ENCODE results near the gene POLE4. TPM values are rescaled to one million over a fixed set of nuclear protein-coding genes. Genes with fewer than 3 reads are reported as not detected.

Gene POLE4
- total RNA-seq, 2 donors from 2014 or later, result 17.2 to 21.9 TPM

DNA sequence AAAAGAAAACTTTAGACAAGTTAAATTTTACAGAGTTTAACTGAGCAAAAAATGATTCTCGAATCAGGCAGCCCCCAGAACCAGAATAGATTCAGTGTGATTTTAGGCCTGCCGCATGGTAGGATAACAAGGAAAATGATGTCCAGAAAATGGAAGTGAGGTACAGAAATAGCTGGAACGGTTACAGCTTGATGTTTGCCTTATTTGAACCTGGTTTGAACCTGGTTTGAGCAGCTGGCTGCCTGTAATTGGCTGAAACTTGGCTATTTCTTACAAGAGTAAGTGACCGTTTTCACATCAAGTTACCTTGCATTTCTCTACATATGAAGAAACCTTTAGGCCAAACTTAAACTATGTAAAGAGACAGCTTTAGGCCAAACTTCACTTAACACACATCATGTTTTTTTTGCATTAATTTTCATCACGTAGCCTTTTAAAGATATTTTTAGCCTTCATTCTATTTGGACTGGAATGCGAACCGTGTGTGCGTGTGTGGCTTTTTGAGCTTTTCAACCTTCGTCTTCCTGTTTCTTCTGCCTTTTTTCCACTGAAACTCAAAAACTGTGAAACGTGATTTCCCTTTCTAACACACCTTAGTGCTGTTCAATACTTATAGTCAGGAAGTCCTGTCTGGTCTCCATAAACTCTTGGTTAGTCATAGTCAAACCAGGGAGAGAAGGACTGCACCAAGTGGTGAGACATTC, 4.5 kb upstream of the POLE4 start:
- DNase-seq (ENCODE audit: low spot score), result no peak
- Histone ChIP-seq H3K9me3 (no peaks in the 10 kb centered on the region), H3K27me3 (replicated peaks; ENCODE audit: insufficient read depth) (no peaks in the 10 kb centered on the region), H3K4me3 (no peak overlapping the region), H3K36me3 (no peaks in the 10 kb centered on the region), H3K4me1 (replicated peaks) (no peaks in the 10 kb centered on the region), H3K27ac (no peak overlapping the region)
- WGBS, result 90% methylated on average over 10 of the region's 10 CpGs
- no peak for TF ChIP-seq POLR2AphosphoS5 (IDR thresholded peaks at IDR 0.05)
- TF ChIP-seq, protein P1, sequence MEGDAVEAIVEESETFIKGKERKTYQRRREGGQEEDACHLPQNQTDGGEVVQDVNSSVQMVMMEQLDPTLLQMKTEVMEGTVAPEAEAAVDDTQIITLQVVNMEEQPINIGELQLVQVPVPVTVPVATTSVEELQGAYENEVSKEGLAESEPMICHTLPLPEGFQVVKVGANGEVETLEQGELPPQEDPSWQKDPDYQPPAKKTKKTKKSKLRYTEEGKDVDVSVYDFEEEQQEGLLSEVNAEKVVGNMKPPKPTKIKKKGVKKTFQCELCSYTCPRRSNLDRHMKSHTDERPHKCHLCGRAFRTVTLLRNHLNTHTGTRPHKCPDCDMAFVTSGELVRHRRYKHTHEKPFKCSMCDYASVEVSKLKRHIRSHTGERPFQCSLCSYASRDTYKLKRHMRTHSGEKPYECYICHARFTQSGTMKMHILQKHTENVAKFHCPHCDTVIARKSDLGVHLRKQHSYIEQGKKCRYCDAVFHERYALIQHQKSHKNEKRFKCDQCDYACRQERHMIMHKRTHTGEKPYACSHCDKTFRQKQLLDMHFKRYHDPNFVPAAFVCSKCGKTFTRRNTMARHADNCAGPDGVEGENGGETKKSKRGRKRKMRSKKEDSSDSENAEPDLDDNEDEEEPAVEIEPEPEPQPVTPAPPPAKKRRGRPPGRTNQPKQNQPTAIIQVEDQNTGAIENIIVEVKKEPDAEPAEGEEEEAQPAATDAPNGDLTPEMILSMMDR (IDR thresholded peaks at IDR 0.05), result no peak
- no peak for TF ChIP-seq POLR2A (IDR thresholded peaks at IDR 0.05)
- intact Hi-C loops (cut with DNase I), result no loop called here

DNA sequence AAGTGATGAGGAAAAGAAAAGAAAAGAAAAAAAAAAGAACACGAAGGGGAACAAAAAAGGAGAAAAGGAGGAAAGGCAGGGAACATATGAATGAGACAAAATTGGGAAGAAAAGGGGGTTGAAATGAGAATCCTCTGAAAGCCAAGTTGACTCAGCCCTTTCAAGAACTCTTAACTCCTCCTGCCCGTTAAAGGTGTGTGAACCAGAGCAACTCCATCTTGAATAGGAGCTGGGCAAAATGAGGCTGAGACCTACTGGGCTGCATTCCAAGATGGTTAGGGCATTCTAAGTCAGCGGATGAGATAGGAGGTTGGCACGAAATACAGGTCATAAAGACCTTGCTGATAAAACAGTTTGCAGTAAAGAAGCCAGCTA, 4.0 kb upstream of the POLE4 start:
- no peaks in the 10 kb centered on the region for H3K27me3 ChIP-seq (replicated peaks; ENCODE audit: insufficient read depth)
- H3K9me3 ChIP-seq, result no peaks in the 10 kb centered on the region
- intact Hi-C loops (cut with DNase I), result no loop called here
- DNase-seq (ENCODE audit: low spot score), result no peak
- WGBS, result 83% methylated on average over 4 of the region's 4 CpGs
- TF ChIP-seq POLR2AphosphoS5 (IDR thresholded peaks at IDR 0.05) (no peak), POLR2A (IDR thresholded peaks at IDR 0.05) (no peak)
- no peaks in the 10 kb centered on the region for H3K4me1 ChIP-seq (replicated peaks)
- no peak overlapping the region for H3K27ac ChIP-seq
- no peak overlapping the region for H3K4me3 ChIP-seq
- no peaks in the 10 kb centered on the region for H3K36me3 ChIP-seq

DNA sequence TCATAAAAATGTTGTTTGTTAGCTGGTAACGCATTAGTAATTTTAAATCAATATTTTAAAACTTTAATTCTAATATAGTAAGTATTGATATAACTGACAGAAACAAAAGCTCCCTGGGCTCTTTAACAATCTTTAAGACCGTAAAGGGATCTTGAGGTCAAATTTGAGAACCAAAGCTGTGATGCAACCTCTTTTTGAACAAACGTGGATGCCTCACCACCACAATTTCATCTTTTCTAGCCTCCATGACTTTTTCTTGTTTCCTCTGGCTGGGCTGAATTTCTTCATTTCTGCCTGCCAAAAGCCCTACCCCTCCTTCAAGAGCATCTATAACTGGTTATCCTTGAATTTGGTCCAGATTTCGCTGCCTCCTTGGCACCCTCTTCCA, 563 bp upstream of the POLE4 start:
- TF ChIP-seq POLR2AphosphoS5 (IDR thresholded peaks at IDR 0.05) (no peak), POLR2A (IDR thresholded peaks at IDR 0.05) (no peak)
- TF ChIP-seq, protein P1 (IDR thresholded peaks at IDR 0.05), result no peak
- no peaks in the 10 kb centered on the region for H3K4me1 ChIP-seq (replicated peaks)
- H3K9me3 ChIP-seq, result no peaks in the 10 kb centered on the region
- H3K36me3 ChIP-seq, result no peaks in the 10 kb centered on the region
- H3K27me3 ChIP-seq (replicated peaks; ENCODE audit: insufficient read depth), result no peaks in the 10 kb centered on the region
- 60% methylated on average over 4 of the region's 4 CpGs for WGBS
- H3K4me3 ChIP-seq, result peak overlapping the region; percentile 58 to 68
- peak overlapping the region; percentile 84 to 92 for H3K27ac ChIP-seq
- DNase-seq (ENCODE audit: low spot score), result no peak
- intact Hi-C loops (cut with DNase I), result no loop called here

DNA sequence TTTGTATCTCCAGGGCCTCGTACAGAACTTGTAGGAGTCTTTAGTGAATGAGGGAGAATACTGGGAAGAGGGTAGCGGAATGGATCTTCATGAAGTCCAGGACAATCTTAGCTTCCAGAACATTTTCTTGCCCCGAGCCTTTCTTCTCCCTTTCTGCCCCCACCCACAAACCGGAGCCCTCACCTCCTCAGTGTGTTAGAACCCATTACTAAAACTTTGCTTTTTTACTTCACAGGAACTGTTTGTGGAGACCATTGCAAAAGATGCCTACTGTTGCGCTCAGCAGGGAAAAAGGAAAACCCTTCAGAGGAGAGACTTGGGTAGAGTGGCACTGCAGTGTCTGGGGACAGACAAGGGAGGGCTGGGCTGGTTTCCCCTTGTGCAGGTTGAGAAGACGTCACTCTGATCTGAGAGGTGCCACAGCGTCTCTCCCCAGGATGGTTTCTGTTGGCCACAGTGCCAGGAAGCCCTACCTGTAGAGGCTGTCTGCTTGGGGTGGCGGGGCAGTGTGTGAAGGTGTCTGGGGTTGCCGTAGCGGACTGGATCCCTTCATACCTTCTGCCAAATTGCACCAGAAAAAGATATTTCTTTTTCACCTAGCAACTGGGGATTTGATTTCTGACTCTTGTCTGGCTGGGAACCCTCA, 786 bp downstream of the POLE4 start:
- no peaks in the 10 kb centered on the region for H3K27me3 ChIP-seq (replicated peaks; ENCODE audit: insufficient read depth)
- DNase-seq (ENCODE audit: low spot score), result no peak
- WGBS, result 89% methylated on average over 10 of the region's 10 CpGs
- peak overlapping the region; percentile 58 to 68 for H3K4me3 ChIP-seq
- H3K27ac ChIP-seq, result peak overlapping the region; percentile 84 to 92
- no peaks in the 10 kb centered on the region for H3K9me3 ChIP-seq
- H3K4me1 ChIP-seq (replicated peaks), result no peaks in the 10 kb centered on the region
- no peaks in the 10 kb centered on the region for H3K36me3 ChIP-seq
- intact Hi-C loops (cut with DNase I), result no loop called here
- TF ChIP-seq, protein P1 (IDR thresholded peaks at IDR 0.05), result no peak
- TF ChIP-seq POLR2A (IDR thresholded peaks at IDR 0.05) (no peak), POLR2AphosphoS5 (IDR thresholded peaks at IDR 0.05) (no peak)

DNA sequence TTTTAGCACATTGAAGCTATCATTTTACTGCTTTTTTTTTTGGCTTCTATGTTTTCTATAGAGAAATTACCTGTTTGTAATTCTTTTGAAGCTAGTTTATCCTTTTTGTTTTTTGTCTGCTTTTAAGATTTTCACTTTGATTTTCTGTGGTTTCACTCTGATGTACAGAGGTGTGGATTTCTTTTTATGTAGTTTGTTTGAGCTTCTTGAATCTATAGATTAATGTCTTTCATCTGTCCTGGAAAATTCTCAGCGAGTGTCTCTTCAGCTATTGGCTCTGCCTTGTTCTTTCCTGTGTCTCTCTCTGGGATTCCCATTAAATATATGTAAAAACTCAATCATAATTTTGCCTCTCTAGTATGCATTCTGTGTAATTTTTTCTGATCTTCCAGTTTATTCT, 8.4 kb downstream of the POLE4 start:
- no peak overlapping the region for H3K4me3 ChIP-seq
- TF ChIP-seq, protein P1 (IDR thresholded peaks at IDR 0.05), result no peak
- TF ChIP-seq POLR2AphosphoS5 (IDR thresholded peaks at IDR 0.05) (no peak), POLR2A (IDR thresholded peaks at IDR 0.05) (no peak)
- H3K27ac ChIP-seq, result no peak overlapping the region
- no peaks in the 10 kb centered on the region for H3K9me3 ChIP-seq
- DNase-seq (ENCODE audit: low spot score), result no peak
- intact Hi-C loops (cut with DNase I), result no loop called here
- 94% methylated on average over 1 of the region's 1 CpG for WGBS
- H3K27me3 ChIP-seq (replicated peaks; ENCODE audit: insufficient read depth), result no peaks in the 10 kb centered on the region
- no peaks in the 10 kb centered on the region for H3K4me1 ChIP-seq (replicated peaks)
- H3K36me3 ChIP-seq, result no peaks in the 10 kb centered on the region
